Keratinocyte (primary cell): ENCODE measurements around the gene MXI1. TPM values are rescaled to one million over a fixed set of nuclear protein-coding genes. Genes with fewer than 3 reads are reported as not detected.

Experiments used
- DNase-seq: peaks from one replicate; pipeline ENCODE4 v3.0.0-alpha.2; 2011; ENCODE audit warnings: low read depth, missing footprints, low spot score
- FAIRE-seq: peaks from 2 replicates; lab custom pipeline; 2011; peaks lifted over from hg19 to GRCh38; lab: Jason Lieb, UNC
- H2AFZ ChIP-seq: 2 replicates; pipeline ENCODE4 v1.6.0; 2012; ENCODE audit warnings: low read length, control low read depth, inconsistent platforms; ENCODE audit not compliant: control insufficient read depth
- H3K27ac ChIP-seq: 2 replicates; pipeline ENCODE4 v1.5.1; 2011; ENCODE audit warnings: low read length; ENCODE audit not compliant: control insufficient read depth, insufficient read depth
- H3K27me3 ChIP-seq: 3 replicates; pipeline ENCODE4 v1.6.0; 2011; ENCODE audit warnings: low read length; ENCODE audit not compliant: control insufficient read depth, insufficient read depth; ENCODE audit errors: extremely low read depth
- H3K36me3 ChIP-seq, 2 experiments: 2 replicates in 1 of 2; 3 replicates in 1 of 2; pipeline ENCODE4 v1.5.1; 2011; ENCODE audit warnings: low read length in 2 of 2, mild to moderate bottlenecking in 1 of 2; ENCODE audit not compliant: control insufficient read depth in 2 of 2, insufficient read depth in 2 of 2; ENCODE audit errors: extremely low read depth in 1 of 2
- H3K4me1 ChIP-seq: 3 replicates; pipeline ENCODE4 v1.5.1; 2011; ENCODE audit warnings: low read length; ENCODE audit not compliant: control insufficient read depth, insufficient read depth; ENCODE audit errors: extremely low read depth
- H3K4me2 ChIP-seq: 3 replicates; pipeline ENCODE4 v1.6.0; 2011; ENCODE audit warnings: low read depth, low read length; ENCODE audit not compliant: control insufficient read depth, insufficient read depth; ENCODE audit errors: extremely low read depth
- H3K4me3 ChIP-seq, 3 experiments: fragments of 200-600 bp in 1 of 3; sonication (generic) in 1 of 3; 2 replicates in 2 of 3; 3 replicates in 1 of 3; pipeline ENCODE4 v1.5.1; 2011 to 2016; ENCODE audit warnings: low read length in 3 of 3, mild to moderate bottlenecking in 3 of 3, control low read depth in 2 of 3, inconsistent platforms in 1 of 3, low read depth in 1 of 3, mixed read lengths in 1 of 3, mixed run types in 1 of 3, moderate library complexity in 1 of 3; ENCODE audit not compliant: control insufficient read depth in 2 of 3, insufficient read depth in 2 of 3; ENCODE audit errors: extremely low read depth in 1 of 3
- H3K79me2 ChIP-seq: 2 replicates; pipeline ENCODE4 v1.6.0; 2012; ENCODE audit warnings: low read length; ENCODE audit not compliant: control insufficient read depth, insufficient read depth
- H3K9ac ChIP-seq: 3 replicates; pipeline ENCODE4 v1.6.0; 2011; ENCODE audit warnings: low read length; ENCODE audit not compliant: control insufficient read depth, insufficient read depth; ENCODE audit errors: extremely low read depth
- H3K9me1 ChIP-seq: 3 replicates; pipeline ENCODE4 v1.6.0; 2011; ENCODE audit warnings: low read length; ENCODE audit not compliant: control insufficient read depth, insufficient read depth; ENCODE audit errors: extremely low read depth
- H3K9me3 ChIP-seq: 2 replicates; pipeline ENCODE4 v1.5.1; 2012; ENCODE audit warnings: low read depth, low read length; ENCODE audit not compliant: control insufficient read depth
- H4K20me1 ChIP-seq: 3 replicates; pipeline ENCODE4 v1.6.0; 2011; ENCODE audit warnings: low read length; ENCODE audit not compliant: control insufficient read depth, insufficient read depth; ENCODE audit errors: extremely low read depth
- EZH2 ChIP-seq: IDR thresholded peaks from one replicate; pipeline ENCODE4 v1.6.1; 2012; ENCODE audit warnings: inconsistent platforms, mild to moderate bottlenecking, low read length, moderate library complexity
- dilution Hi-C: fragments of 300-500 bp; cut with MboI; formaldehyde crosslinking; loops from one replicate; pipeline ENCODE4 v1.7.0; 2020; ENCODE audit warnings: low sequenced_read_pairs; ENCODE audit not compliant: extremely low pct_ligation_motif_present
- polyA plus RNA-seq, 5 experiments: library from polyadenylated mRNA; depleted of rRNA in 3 of 5; stranded (reverse) in 3 of 5; stranded (forward) in 1 of 5; unstranded in 1 of 5; fragments of >200 nt; gene quantifications; 1 replicate in 1 of 5; 2 replicates in 3 of 5; 3 replicates in 1 of 5; pipeline versions ENCODE4 v1.2.1 to v1.2.3, GENCODE V29; 2011 to 2012; ENCODE audit warnings: missing spikeins in 2 of 5, low read depth in 1 of 5, low replicate concordance in 1 of 5
- TF ChIP-seq, protein P1 (sequence below), 3 experiments: IDR thresholded peaks in 1 of 3; conservative IDR thresholded peaks in 1 of 3; optimal IDR thresholded peaks in 1 of 3; 2 replicates in 2 of 3; 3 replicates in 1 of 3; pipeline versions ENCODE3 to v1.5.1; 2011; ENCODE audit warnings: low read length in 3 of 3, mild to moderate bottlenecking in 3 of 3, moderate library complexity in 2 of 3, control low read depth in 1 of 3, inconsistent platforms in 1 of 3; ENCODE audit not compliant: insufficient read depth in 2 of 3; ENCODE audit errors: extremely low read depth in 1 of 3

Gene MXI1
- polyA plus RNA-seq, 1 donor (not counting 4 experiments of a cell fraction or from before 2014, with no cell fraction given) = 17.8 TPM

DNA sequence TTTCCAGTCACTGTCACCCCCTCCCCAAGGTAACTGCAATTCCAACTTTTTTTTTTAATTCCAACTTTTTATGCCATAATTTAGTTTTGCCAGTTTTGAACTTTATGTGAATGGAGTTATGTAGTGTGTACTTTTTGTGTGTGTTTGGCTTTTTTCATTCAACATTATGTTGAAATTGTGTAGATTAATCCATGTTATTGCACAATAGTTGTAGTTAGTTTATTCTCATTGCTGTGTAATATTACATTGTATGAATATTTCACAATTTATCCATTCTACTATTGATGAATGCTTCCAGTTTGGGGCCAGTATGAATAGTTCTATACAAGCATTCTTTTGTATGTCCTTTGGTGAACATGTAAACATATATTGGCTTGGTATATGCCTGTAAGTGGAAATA is 32.5 kb downstream of the MXI1 start:
- Histone ChIP-seq H3K9me1 (no peaks in the 10 kb centered on the region), H3K4me1 (no peaks in the 10 kb centered on the region), H3K4me2 (no peak overlapping the region), H2AFZ (no peak overlapping the region), H3K36me3 (no peaks in the 10 kb centered on the region), H3K27me3 (no peaks in the 10 kb centered on the region), H3K4me3 (no peak overlapping the region), H3K9me3 (no peaks in the 10 kb centered on the region), H3K79me2 (no peaks in the 10 kb centered on the region), H3K27ac (no peak overlapping the region), H3K9ac (no peak overlapping the region), H4K20me1 (no peaks in the 10 kb centered on the region)
- TF ChIP-seq EZH2 = no peak
- TF ChIP-seq, protein P1, sequence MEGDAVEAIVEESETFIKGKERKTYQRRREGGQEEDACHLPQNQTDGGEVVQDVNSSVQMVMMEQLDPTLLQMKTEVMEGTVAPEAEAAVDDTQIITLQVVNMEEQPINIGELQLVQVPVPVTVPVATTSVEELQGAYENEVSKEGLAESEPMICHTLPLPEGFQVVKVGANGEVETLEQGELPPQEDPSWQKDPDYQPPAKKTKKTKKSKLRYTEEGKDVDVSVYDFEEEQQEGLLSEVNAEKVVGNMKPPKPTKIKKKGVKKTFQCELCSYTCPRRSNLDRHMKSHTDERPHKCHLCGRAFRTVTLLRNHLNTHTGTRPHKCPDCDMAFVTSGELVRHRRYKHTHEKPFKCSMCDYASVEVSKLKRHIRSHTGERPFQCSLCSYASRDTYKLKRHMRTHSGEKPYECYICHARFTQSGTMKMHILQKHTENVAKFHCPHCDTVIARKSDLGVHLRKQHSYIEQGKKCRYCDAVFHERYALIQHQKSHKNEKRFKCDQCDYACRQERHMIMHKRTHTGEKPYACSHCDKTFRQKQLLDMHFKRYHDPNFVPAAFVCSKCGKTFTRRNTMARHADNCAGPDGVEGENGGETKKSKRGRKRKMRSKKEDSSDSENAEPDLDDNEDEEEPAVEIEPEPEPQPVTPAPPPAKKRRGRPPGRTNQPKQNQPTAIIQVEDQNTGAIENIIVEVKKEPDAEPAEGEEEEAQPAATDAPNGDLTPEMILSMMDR (optimal IDR thresholded peaks at IDR 0.05 in 1 of 3, IDR thresholded peaks at IDR 0.05 in 1 of 3, conservative IDR thresholded peaks at IDR 0.05 in 1 of 3; ENCODE audit: extremely low read depth in 1 of 3, insufficient read depth in 2 of 3, low read length in 3 of 3) = no peak
- FAIRE-seq (no peak), DNase-seq (no peak)
- dilution Hi-C loops = no loop called here

DNA sequence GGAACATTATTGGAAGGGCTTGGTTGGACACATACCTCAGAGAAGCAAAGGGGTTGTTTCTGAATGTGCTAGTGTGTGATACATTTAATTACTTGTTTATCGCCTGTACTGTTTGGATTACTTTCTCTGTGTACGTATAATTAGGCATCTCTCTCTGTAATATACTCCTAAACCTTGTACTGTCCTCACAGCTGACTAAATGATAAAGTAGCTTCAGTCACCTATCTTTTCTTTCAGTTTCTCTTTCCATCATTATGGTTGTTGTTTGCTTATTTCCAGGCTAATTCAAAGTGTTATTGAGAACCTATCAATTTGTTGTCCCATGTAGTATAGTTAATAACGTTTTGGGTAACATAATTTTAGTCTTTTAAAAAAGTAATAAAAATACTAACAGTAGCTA is 34.0 kb downstream of the MXI1 start:
- no peak for TF ChIP-seq EZH2
- TF ChIP-seq, protein P1 (optimal IDR thresholded peaks at IDR 0.05 in 1 of 3, IDR thresholded peaks at IDR 0.05 in 1 of 3, conservative IDR thresholded peaks at IDR 0.05 in 1 of 3; ENCODE audit: extremely low read depth in 1 of 3, insufficient read depth in 2 of 3, low read length in 3 of 3) = no peak
- no peaks in the 10 kb centered on the region for H3K9me1 ChIP-seq
- no peaks in the 10 kb centered on the region for H3K4me1 ChIP-seq
- no peak overlapping the region for H3K27ac ChIP-seq
- H3K4me2 ChIP-seq = no peak overlapping the region
- dilution Hi-C loops = no loop called here
- FAIRE-seq = no peak
- no peaks in the 10 kb centered on the region for H3K27me3 ChIP-seq
- H2AFZ ChIP-seq = no peak overlapping the region
- H3K36me3 ChIP-seq = no peaks in the 10 kb centered on the region
- H3K79me2 ChIP-seq = no peaks in the 10 kb centered on the region
- H4K20me1 ChIP-seq = no peaks in the 10 kb centered on the region
- no peaks in the 10 kb centered on the region for H3K9me3 ChIP-seq
- H3K9ac ChIP-seq = no peak overlapping the region
- no peak overlapping the region for H3K4me3 ChIP-seq
- no peak for DNase-seq
